ENCODE data around the gene RASA4. TPM values are rescaled to one million over a fixed set of nuclear protein-coding genes. Genes with fewer than 3 reads are reported as not detected.
"Not testable (repeated sequence)": the region's sequence is repeated elsewhere in the genome, so short reads cannot be mapped to it uniquely, and the experiment has no call there.

RASA4 gene
- total RNA-seq, 1 experiment from 2014 or later = 6.9 TPM

DNA sequence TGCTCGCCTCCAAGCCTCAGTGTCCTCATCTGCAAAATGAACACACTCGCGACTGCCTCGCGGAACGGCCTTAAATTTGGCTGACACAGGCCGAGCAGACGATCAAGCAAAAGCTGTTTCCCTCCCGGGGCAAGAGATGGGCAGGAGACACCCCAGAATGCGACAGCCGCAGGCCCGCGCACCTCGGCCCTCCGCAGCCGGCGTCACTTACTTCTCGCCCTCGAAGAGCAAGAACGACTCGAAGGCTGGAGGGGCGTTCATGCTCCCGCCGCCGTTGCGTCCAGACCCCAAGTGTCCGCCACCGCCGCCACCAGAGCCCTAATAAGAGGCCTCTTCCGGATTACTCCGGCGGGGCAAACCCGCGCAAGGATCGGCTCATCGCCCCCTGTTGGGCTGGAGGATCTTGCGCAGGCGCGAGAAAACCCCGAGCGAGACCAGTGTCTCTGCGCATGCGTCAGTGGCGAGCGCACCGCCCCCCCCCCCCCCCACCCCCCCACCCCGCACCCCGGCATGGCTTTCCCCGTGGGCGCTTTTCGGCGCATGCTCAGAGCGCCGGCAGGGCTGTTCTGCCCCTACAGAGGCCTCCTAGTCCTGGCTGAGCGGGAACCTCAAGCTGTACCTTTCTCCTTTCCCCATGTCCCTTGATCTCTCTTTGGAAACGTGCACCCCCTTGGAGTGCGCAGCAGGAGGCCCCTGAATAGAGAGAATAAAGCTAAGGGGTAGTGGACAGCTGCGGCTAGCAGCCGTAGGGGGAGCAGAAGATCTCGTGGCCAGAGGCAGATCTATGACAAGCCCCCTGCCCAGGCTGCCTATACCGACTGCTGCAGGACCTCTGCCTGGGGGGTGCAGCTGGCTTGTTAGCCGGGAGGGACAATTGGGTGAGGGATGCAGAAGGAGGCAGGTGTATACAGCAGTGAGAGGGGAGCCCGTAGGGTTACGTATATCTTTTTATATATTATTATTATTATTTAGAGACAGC is 44.0 kb downstream of the RASA4 start, which contains the start of gene POLR2J3:
Gene POLR2J3, minus strand, starts transcription at position 323 of the 979 bp plus-strand sequence. Its CDS starts 62 bp downstream, at position 261.
- DNase-seq (ENCODE audit: low read depth) = peak; percentile 79
- in situ Hi-C loops (cut with HindIII; ENCODE audit: low pct_unique_long_range_greater_than_20kb, low sequenced_read_pairs) = not testable (repeated sequence)

DNA sequence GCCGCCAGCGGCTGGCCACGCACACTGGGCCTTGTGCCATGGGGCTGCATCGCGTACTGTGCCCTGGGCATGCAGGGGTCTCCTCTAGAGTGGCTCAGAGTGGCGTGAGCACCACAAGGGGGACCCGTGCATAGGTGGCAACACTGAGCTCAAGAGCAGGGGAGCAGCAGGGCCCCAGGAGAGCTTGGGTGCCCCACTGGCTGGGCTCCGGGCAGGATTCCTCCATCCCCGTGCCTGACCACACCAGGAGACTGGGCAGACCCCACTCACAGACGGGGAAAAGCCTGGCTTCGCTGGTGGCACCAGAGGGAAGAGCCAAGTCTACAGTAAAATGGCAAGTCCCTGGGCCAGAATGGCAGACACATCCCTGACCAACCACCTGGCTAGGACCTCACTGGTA is 47.9 kb downstream of the RASA4 start:
- DNase-seq (ENCODE audit: low read depth); in situ Hi-C loops (cut with HindIII; ENCODE audit: low pct_unique_long_range_greater_than_20kb, low sequenced_read_pairs): not testable (repeated sequence)

DNA sequence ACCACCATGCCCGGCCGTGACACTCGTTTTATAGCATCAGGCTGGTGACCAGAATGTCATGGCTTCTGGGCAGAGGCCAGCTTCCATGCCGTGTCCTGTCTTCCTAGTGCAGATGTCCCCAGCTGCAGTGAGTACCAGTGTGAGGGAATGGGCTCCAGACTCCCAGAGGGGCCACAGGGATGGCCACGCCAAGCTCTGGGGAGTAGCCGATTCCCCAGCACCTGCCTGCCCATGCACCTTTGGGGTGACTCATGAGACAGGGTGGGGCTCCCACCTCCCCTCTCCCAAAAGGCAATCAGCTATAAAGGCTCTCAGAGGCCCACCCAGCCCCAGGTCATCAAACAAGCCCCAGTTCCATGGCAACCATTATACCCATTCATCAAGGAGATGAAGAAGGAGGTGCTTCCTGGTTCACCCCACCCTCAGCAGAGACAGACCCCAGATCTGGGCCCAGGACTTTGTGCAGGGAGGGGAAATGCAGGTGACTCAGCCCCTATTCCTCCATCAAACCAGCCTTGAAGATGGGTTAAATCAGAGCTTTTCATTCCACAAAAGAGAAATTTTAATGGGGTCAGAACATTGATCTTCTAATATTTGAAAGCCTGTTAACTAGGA is 65.6 kb downstream of the RASA4 start, which contains the start of gene SPDYE2:
Gene SPDYE2, plus strand, starts transcription at position 419 of the 615 bp plus-strand sequence. CDS start 2,030 bp downstream, outside the sequence.
- in situ Hi-C loops (cut with HindIII; ENCODE audit: low pct_unique_long_range_greater_than_20kb, low sequenced_read_pairs); DNase-seq (ENCODE audit: low read depth): not testable (repeated sequence)

- in situ Hi-C loops (cut with HindIII; ENCODE audit: low pct_unique_long_range_greater_than_20kb, low sequenced_read_pairs); DNase-seq (ENCODE audit: low read depth): not testable (repeated sequence)
Measured at GRCh38 chr7:102546353-102546752, 70.2 kb downstream of the RASA4 start.

- DNase-seq (ENCODE audit: low read depth); in situ Hi-C loops (cut with HindIII; ENCODE audit: low pct_unique_long_range_greater_than_20kb, low sequenced_read_pairs): not testable (repeated sequence)
Measured at GRCh38 chr7:102545288-102545687, 71.3 kb downstream of the RASA4 start.

GRCh38 chr7:102544372-102544771 is 72.2 kb downstream of the RASA4 start:
- in situ Hi-C loops (cut with HindIII; ENCODE audit: low pct_unique_long_range_greater_than_20kb, low sequenced_read_pairs); DNase-seq (ENCODE audit: low read depth): not testable (repeated sequence)

DNA sequence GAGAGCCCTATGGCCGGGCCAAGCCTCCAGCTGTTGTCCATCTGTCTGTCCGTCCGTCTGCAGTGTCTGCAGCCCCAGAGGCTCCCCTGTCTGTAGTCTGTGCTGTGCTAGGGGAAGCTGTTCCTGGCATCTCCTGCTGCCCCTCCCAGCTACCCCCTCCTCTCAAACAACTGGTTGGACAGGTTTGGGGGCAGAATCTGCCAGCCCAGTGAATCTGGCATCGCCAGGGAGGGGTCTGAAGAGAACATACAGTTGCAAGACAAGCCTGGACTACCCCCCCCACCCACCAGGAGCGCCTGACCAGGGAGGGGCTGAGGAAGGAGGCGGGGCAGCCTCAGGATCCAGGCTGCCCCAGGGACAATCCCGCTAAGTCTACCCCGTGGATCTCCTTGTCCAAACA is 73.0 kb downstream of the RASA4 start, which contains the start of gene UPK3BL2:
Gene UPK3BL2, minus strand, starts transcription at position 101 of the 400 bp plus-strand sequence. Its CDS starts 60 bp downstream, at position 41.
- DNase-seq (ENCODE audit: low read depth); in situ Hi-C loops (cut with HindIII; ENCODE audit: low pct_unique_long_range_greater_than_20kb, low sequenced_read_pairs): not testable (repeated sequence)

GRCh38 chr7:102542771-102543170 is 73.8 kb downstream of the RASA4 start:
- in situ Hi-C loops (cut with HindIII; ENCODE audit: low pct_unique_long_range_greater_than_20kb, low sequenced_read_pairs); DNase-seq (ENCODE audit: low read depth): not testable (repeated sequence)

- in situ Hi-C loops (cut with HindIII; ENCODE audit: low pct_unique_long_range_greater_than_20kb, low sequenced_read_pairs) = not testable (repeated sequence)
Measured at GRCh38 chr7:102542083-102542482, 74.5 kb downstream of the RASA4 start.

GRCh38 chr7:102540604-102541003 is 76.0 kb downstream of the RASA4 start:
- in situ Hi-C loops (cut with HindIII; ENCODE audit: low pct_unique_long_range_greater_than_20kb, low sequenced_read_pairs); DNase-seq (ENCODE audit: low read depth): not testable (repeated sequence)

More at GRCh38 chr7:102542083-102542482, 74.5 kb downstream of the RASA4 start:
- not testable (repeated sequence) for DNase-seq (ENCODE audit: low read depth)

DNA sequence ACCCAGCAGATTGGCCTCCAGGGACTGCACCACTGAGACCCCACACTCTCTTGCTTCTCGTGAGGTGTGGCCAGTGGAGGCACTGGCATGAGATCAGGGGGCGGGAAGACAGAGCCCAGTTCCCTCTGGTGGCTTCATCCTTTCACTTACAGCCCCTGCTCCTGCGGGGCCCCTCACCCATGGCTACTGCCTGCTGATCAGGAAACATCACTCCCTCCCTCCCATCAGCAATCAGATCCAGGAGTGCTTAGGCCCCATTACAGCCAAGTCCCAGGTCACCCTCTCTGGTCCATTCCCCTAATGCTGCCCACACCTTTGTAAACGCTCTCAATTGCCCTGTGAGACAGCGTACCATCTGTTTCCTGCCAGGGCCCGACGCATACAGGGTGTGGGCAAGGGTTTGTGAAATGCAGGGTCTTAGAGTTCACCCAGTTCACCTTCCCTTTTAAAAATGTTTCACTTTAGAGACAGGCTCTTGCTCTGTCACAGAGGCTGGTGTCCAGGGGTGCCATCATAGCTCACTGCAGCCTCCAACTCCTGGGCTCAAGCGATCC is 81.4 kb downstream of the RASA4 start:
- DNase-seq (ENCODE audit: low read depth); in situ Hi-C loops (cut with HindIII; ENCODE audit: low pct_unique_long_range_greater_than_20kb, low sequenced_read_pairs): not testable (repeated sequence)

DNA sequence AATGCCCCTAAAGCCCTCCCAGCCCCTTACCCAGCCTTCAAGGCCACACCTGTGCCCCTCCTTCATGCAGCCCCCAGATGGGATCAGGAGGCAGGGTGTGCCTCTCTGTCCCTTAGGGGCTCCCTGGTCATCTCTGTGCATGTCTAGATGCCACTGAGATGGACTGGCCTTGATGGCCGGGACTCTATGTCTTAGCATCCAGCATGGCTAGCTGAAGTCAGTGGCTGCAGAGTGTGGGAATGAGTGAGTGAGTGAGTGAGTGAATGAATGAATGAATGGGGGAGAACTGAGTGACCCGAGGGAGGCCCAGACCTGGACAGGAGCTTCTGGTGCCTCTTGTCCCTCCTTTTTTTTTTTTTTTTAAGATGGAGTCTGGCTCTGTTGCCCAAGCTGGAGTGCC is 84.4 kb downstream of the RASA4 start:
- in situ Hi-C loops (cut with HindIII; ENCODE audit: low pct_unique_long_range_greater_than_20kb, low sequenced_read_pairs) = not testable (repeated sequence)

GRCh38 chr7:102531583-102531982 is 85.0 kb downstream of the RASA4 start:
- DNase-seq (ENCODE audit: low read depth); in situ Hi-C loops (cut with HindIII; ENCODE audit: low pct_unique_long_range_greater_than_20kb, low sequenced_read_pairs): not testable (repeated sequence)

More for the DNA sequence above, 84.4 kb downstream of the RASA4 start:
- not testable (repeated sequence) for DNase-seq (ENCODE audit: low read depth)

DNA sequence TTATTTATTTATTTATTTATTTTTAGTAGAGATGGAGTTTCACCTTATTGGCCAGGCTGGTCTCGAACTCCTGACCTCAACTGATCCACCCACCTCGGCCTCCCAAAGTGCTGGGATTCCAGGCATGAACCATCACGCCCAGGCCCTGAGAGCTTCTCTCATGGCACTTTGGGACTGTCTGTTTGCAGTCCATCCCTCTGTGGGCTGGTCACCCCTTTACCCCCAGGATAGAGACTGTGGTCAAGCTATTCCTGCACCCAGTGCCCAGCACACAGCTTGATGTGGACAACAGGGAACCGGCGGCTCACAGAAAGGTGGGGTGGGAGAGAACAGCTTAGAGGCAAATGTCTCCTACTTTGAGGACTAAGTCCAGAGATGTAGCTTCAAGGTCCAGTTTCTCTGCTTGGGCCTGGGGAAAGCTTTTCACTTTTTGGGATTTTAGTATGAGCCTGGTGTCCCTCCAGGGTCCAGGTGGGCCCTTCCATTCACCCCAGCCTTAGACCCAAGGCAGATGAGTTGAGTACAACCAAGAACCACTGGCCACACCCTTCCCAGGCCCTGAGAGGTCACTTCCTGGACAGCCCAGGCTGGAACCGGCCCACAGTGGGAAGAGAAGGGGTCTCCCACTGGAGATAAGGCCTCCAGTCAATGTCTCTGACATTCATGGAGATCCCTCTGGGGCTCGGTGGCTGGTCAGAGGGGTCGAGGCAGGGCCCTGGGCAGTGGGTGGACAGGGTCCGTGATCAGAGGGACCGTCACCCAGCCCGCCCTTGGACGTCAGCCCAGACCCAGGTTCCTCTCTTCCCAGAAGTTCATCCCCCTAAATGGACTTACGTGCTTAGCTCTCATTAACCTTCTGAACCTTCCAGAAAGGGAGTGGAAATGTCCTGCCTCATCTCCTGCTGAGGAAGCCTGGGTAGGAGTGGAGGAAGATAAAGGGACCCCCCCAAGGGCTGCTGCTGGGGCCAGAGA is 88.4 kb downstream of the RASA4 start:
- in situ Hi-C loops (cut with HindIII; ENCODE audit: low pct_unique_long_range_greater_than_20kb, low sequenced_read_pairs); DNase-seq (ENCODE audit: low read depth): not testable (repeated sequence)

DNA sequence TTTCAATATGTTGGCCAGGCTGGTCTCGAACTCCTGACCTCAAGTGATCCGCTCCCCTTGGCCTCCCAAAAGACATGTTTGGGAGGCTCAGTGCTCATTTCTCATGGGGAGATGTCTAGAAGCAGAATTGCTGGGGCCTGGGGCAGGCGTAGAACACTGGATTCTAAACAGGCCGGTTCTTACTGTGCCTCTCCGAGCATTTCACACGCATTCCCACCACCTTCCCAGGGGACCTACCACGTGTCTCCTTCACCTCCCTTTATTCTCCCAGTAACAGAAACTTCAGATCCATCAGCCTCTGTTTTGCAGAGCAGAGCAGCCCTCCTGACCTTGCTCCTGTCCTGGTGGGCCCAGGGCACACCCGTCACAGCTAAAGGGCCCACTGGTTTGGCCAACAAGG is 89.4 kb downstream of the RASA4 start:
- in situ Hi-C loops (cut with HindIII; ENCODE audit: low pct_unique_long_range_greater_than_20kb, low sequenced_read_pairs); DNase-seq (ENCODE audit: low read depth): not testable (repeated sequence)

DNA sequence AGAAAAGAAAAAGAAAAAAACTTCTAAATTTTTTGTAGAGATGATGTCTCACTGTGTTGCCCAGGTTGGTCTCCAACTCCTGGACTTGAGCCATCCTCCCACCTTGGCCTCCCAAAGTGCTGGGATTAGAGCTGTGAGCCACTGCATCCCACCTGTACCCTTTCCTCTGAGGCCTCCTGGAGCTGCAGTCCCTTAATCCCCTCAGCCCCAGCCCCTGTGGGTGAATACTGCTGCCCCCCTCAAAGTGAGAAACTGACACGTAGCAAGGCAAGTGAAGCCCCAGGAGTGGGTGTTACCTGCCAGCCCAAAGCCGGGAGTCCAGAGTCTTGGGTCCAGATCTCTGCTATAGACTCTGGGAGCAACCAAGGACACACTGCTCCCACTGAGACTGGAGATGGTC is 91.8 kb downstream of the RASA4 start:
- DNase-seq (ENCODE audit: low read depth); in situ Hi-C loops (cut with HindIII; ENCODE audit: low pct_unique_long_range_greater_than_20kb, low sequenced_read_pairs): not testable (repeated sequence)
